Caco-2 (cell line): ENCODE results near the gene HDDC2. TPM values are rescaled to one million over a fixed set of nuclear protein-coding genes. Genes with fewer than 3 reads are reported as not detected.

Experiments
- BruUV-seq: library from RNA; stranded (reverse); fragments of 400-500 nt; replicated peaks from 2 replicates; lab custom pipeline; 2021; lab: Mats Ljungman, UMichigan
- CTCF ChIA-PET: fragments of 300-600 bp; sonication (Branson Sonifier 250); formaldehyde crosslinking; loops from one replicate; lab custom pipeline; 2022; ENCODE audit warnings: antibody characterized with exemption; lab: Charles Lee
- POLR2A ChIA-PET: fragments of 300-600 bp; sonication (Branson Sonifier 250); formaldehyde crosslinking; loops from one replicate; lab custom pipeline; 2022; ENCODE audit warnings: antibody characterized with exemption; lab: Charles Lee
- DNase-seq, 2 experiments: peaks; one replicate each; pipeline versions ENCODE4 v3.0.0 to v3.0.0-alpha.2; 2020 to 2022
- H3K27me3 ChIP-seq: replicated peaks from 2 replicates; pipeline ENCODE4 v1.6.0; 2011; ENCODE audit warnings: low read length; ENCODE audit not compliant: control insufficient read depth, insufficient read depth
- H3K36me3 ChIP-seq: 2 replicates; pipeline ENCODE4 v1.5.1; 2011; ENCODE audit warnings: low read length; ENCODE audit not compliant: control insufficient read depth, insufficient read depth
- H3K4me1 ChIP-seq: fragments of 250-450 bp; sonication (Bioruptor Pico); 2 replicates; pipeline ENCODE4 v1.5.1; 2020; ENCODE audit warnings: mild to moderate bottlenecking
- H3K4me3 ChIP-seq: 2 replicates; pipeline ENCODE4 v1.5.1; 2011; ENCODE audit warnings: low read depth, mild to moderate bottlenecking, control low read depth, low read length
- H3K9me3 ChIP-seq: fragments of 250-450 bp; sonication (Bioruptor Pico); 2 replicates; pipeline ENCODE4 v1.5.1; 2020; ENCODE audit warnings: mild to moderate bottlenecking, moderate library complexity
- H3K27ac Mint-ChIP-seq: one replicate; pipeline ENCODE4 v1.8.0; 2022; ENCODE audit warnings: mixed read lengths; ENCODE audit not compliant: unreplicated experiment
- H3K27me3 Mint-ChIP-seq: one replicate; pipeline ENCODE4 v1.8.0; 2022; ENCODE audit warnings: mixed read lengths; ENCODE audit not compliant: insufficient read depth, unreplicated experiment
- H3K36me3 Mint-ChIP-seq: one replicate; pipeline ENCODE4 v1.8.0; 2022; ENCODE audit warnings: mild to moderate bottlenecking, mixed read lengths; ENCODE audit not compliant: insufficient read depth, unreplicated experiment
- H3K4me1 Mint-ChIP-seq: one replicate; pipeline ENCODE4 v1.8.0; 2022; ENCODE audit warnings: low read depth, mixed read lengths; ENCODE audit not compliant: unreplicated experiment
- H3K4me3 Mint-ChIP-seq: one replicate; pipeline ENCODE4 v1.8.0; 2022; ENCODE audit warnings: mild to moderate bottlenecking, moderate library complexity, mixed read lengths; ENCODE audit not compliant: unreplicated experiment
- H3K9me3 Mint-ChIP-seq: one replicate; pipeline ENCODE4 v1.8.0; 2022; ENCODE audit warnings: mixed read lengths; ENCODE audit not compliant: unreplicated experiment
- CTCF ChIP-seq, 2 experiments: fragments of 200-600 bp in 1 of 2; IDR thresholded peaks; 1 replicate in 1 of 2; 2 replicates in 1 of 2; pipeline versions ENCODE4 v1.5.1 to v1.8.0; 2011 to 2022; ENCODE audit warnings: antibody characterized with exemption in 1 of 2, control low read depth in 1 of 2, inconsistent platforms in 1 of 2, low read depth in 1 of 2, low read length in 1 of 2, mild to moderate bottlenecking in 1 of 2, moderate library complexity in 1 of 2; ENCODE audit not compliant: insufficient read depth in 1 of 2, severe bottlenecking in 1 of 2, unreplicated experiment in 1 of 2
- intact Hi-C: fragments of 100-400 bp; cut with micrococcal nuclease; formaldehyde crosslinking; loops from one replicate; pipeline ENCODE4 v1.10.0; 2022; ENCODE audit not compliant: unreplicated experiment
- total RNA-seq: library from RNA; stranded (reverse); gene quantifications from 2 replicates; pipeline ENCODE4 v1.2.3, GENCODE V29; 2022

Gene HDDC2
- total RNA-seq, 1 experiment from 2014 or later: 66.5 TPM

- no TSS peak for BruUV-seq
- 0 out of 2 replicates have a peak, but pooled peaks cover 4% of the 10 kb centered on the region for H3K4me1 ChIP-seq
- H3K4me3 Mint-ChIP-seq: no peak overlapping the region
- H3K9me3 ChIP-seq: peaks cover 10% of the 10 kb centered on the region; the same call in 1 of the 2 replicates
- no peak for DNase-seq
- H3K36me3 Mint-ChIP-seq: peaks cover 3% of the 10 kb centered on the region
- H3K4me1 Mint-ChIP-seq: no peaks in the 10 kb centered on the region
- H3K36me3 ChIP-seq: no peaks in the 10 kb centered on the region
- ChIA-PET CTCF (no interaction called here), POLR2A (no interaction called here)
- no peak for TF ChIP-seq CTCF (IDR thresholded peaks at IDR 0.05; ENCODE audit: insufficient read depth in 1 of 2, low read depth in 1 of 2, low read length in 1 of 2, severe bottlenecking in 1 of 2, unreplicated experiment in 1 of 2)
- no peak overlapping the region for H3K27ac Mint-ChIP-seq
- intact Hi-C loops: no loop called here
- H3K9me3 Mint-ChIP-seq: peaks cover 12% of the 10 kb centered on the region
- no peak overlapping the region for H3K4me3 ChIP-seq
- no peaks in the 10 kb centered on the region for H3K27me3 Mint-ChIP-seq
- no peaks in the 10 kb centered on the region for H3K27me3 ChIP-seq
Measured at GRCh38 chr6:125245109-125245508, 56.7 kb downstream of the HDDC2 start.

- Mint-ChIP-seq H3K4me1 (peaks cover 18% of the 10 kb centered on the region), H3K4me3 (no peak overlapping the region)
- no peak for TF ChIP-seq CTCF (IDR thresholded peaks at IDR 0.05; ENCODE audit: insufficient read depth in 1 of 2, low read depth in 1 of 2, low read length in 1 of 2, severe bottlenecking in 1 of 2, unreplicated experiment in 1 of 2)
Measured at GRCh38 chr6:125237764-125238163, 64.0 kb downstream of the HDDC2 start.

GRCh38 chr6:125236536-125237327 is 65.0 kb downstream of the HDDC2 start:
- CTCF ChIA-PET: no interaction called here
- Histone ChIP-seq H3K4me1 (peaks cover 6% of the 10 kb centered on the region; the same call in 1 of the 2 replicates), H3K27me3 (no peaks in the 10 kb centered on the region), H3K4me3 (no peak overlapping the region), H3K9me3 (0 out of 2 replicates have a peak, but pooled peaks cover 4% of the 10 kb centered on the region), H3K36me3 (no peaks in the 10 kb centered on the region)
- H3K4me1 Mint-ChIP-seq: peaks cover 27% of the 10 kb centered on the region
- no peak overlapping the region for H3K4me3 Mint-ChIP-seq
- TF ChIP-seq CTCF (IDR thresholded peaks at IDR 0.05; ENCODE audit: insufficient read depth in 1 of 2, low read depth in 1 of 2, low read length in 1 of 2, severe bottlenecking in 1 of 2, unreplicated experiment in 1 of 2): no peak
- BruUV-seq: no TSS peak
- POLR2A ChIA-PET: no interaction called here
- H3K27ac Mint-ChIP-seq: no peak overlapping the region
- intact Hi-C loops: no loop called here
- no peaks in the 10 kb centered on the region for H3K27me3 Mint-ChIP-seq
- no peaks in the 10 kb centered on the region for H3K36me3 Mint-ChIP-seq
- peaks cover 11% of the 10 kb centered on the region for H3K9me3 Mint-ChIP-seq
- DNase-seq: no peak

More at GRCh38 chr6:125237764-125238163, 64.0 kb downstream of the HDDC2 start:
- intact Hi-C loops: no loop called here
- DNase-seq: no peak
- H3K36me3 ChIP-seq: no peaks in the 10 kb centered on the region
- Mint-ChIP-seq H3K36me3 (no peaks in the 10 kb centered on the region), H3K9me3 (peaks cover 12% of the 10 kb centered on the region), H3K27me3 (no peaks in the 10 kb centered on the region), H3K27ac (no peak overlapping the region)
- H3K4me3 ChIP-seq: no peak overlapping the region
- H3K9me3 ChIP-seq: peaks cover 10% of the 10 kb centered on the region; the same call in 1 of the 2 replicates
- CTCF ChIA-PET: no interaction called here
- no TSS peak for BruUV-seq
- POLR2A ChIA-PET: no interaction called here
- H3K4me1 ChIP-seq: peaks cover 4% of the 10 kb centered on the region; the same call in 1 of the 2 replicates
- H3K27me3 ChIP-seq: no peaks in the 10 kb centered on the region
